ENCODE data around the gene PCP4.

The PCP4 gene

GRCh38 chr21:39924577-39925308, 57.5 kb downstream of the PCP4 start:
- no peak for DNase-seq

- DNase-seq, result no peak
Measured at GRCh38 chr21:39927304-39927886, 60.2 kb downstream of the PCP4 start.

- DNase-seq, result no peak
Measured at GRCh38 chr21:39932335-39932734, 65.1 kb downstream of the PCP4 start.

GRCh38 chr21:39934895-39935294, 67.7 kb downstream of the PCP4 start:
- no peak for DNase-seq

GRCh38 chr21:39935716-39936115, 68.5 kb downstream of the PCP4 start:
- DNase-seq, result no peak

- no peak for DNase-seq
Measured at GRCh38 chr21:39938086-39938625, 70.9 kb downstream of the PCP4 start.

- no peak for DNase-seq
Measured at GRCh38 chr21:39946199-39946598, 79.0 kb downstream of the PCP4 start.

GRCh38 chr21:39947031-39947430, 79.8 kb downstream of the PCP4 start:
- DNase-seq, result no peak

GRCh38 chr21:39951183-39952101, 84.2 kb downstream of the PCP4 start:
- no peak for DNase-seq

GRCh38 chr21:39952265-39952664, 85.0 kb downstream of the PCP4 start:
- DNase-seq, result no peak

GRCh38 chr21:39954570-39954969, 87.3 kb downstream of the PCP4 start:
- DNase-seq, result no peak

- DNase-seq, result no peak
Measured at GRCh38 chr21:39955326-39955725, 88.1 kb downstream of the PCP4 start.

GRCh38 chr21:39956586-39956985, 89.3 kb downstream of the PCP4 start:
- DNase-seq, result no peak

- DNase-seq, result no peak
Measured at GRCh38 chr21:39958731-39959130, 91.5 kb downstream of the PCP4 start.

- no peak for DNase-seq
Measured at GRCh38 chr21:39961251-39961650, 94.0 kb downstream of the PCP4 start.

- no peak for DNase-seq
Measured at GRCh38 chr21:39965026-39965425, 97.8 kb downstream of the PCP4 start.

- DNase-seq, result no peak
Measured at GRCh38 chr21:39966786-39967185, 99.5 kb downstream of the PCP4 start.

- no peak for DNase-seq
Measured at GRCh38 chr21:39968010-39968409, 100.8 kb downstream of the PCP4 start.

GRCh38 chr21:39969691-39970364, 102.6 kb downstream of the PCP4 start:
- no peak for DNase-seq

- no peak for DNase-seq
Measured at GRCh38 chr21:39971956-39972355, 104.7 kb downstream of the PCP4 start.

GRCh38 chr21:39972471-39972870, 105.2 kb downstream of the PCP4 start:
- no peak for DNase-seq

- no peak for DNase-seq
Measured at GRCh38 chr21:39972976-39973770, 105.9 kb downstream of the PCP4 start.
